Sigmoid colon (tissue), 4 donors: ENCODE results near the gene IGLL5.
"Not testable (repeated sequence)": the region's sequence is repeated elsewhere in the genome, so short reads cannot be mapped to it uniquely, and the experiment has no call there.

Source experiments
- CTCF ChIP-seq, 4 experiments: fragments of 450-650 bp in 3 of 4; fragments of 200-600 bp in 1 of 4; IDR thresholded peaks; one replicate each; pipeline ENCODE4 v1.5.1; 2016 to 2019; ENCODE audit warnings: antibody characterized with exemption in 4 of 4, mild to moderate bottlenecking in 3 of 4, moderate library complexity in 2 of 4
- EP300 ChIP-seq, 4 donors: sonication (generic); formaldehyde crosslinking; IDR thresholded peaks; one replicate each; pipeline ENCODE4 v1.6.1; 2017; ENCODE audit warnings: antibody characterized with exemption in 4 of 4

- not testable (repeated sequence) for TF ChIP-seq CTCF, EP300 (IDR thresholded peaks at IDR 0.05)
These were observed 34.7 kb downstream of the IGLL5 start for GRCh38 chr22:22922092-22922953.
